AG04449 (cell line): ENCODE measurements around the gene CECR2.

Experiments
- CTCF ChIA-PET: fragments of 350-600 bp; formaldehyde crosslinking; extraction: SDS; loops from one replicate; lab custom pipeline; 2021; ENCODE audit warnings: antibody characterized with exemption; lab: Yijun Ruan, JAX
- POLR2A ChIA-PET: fragments of 400-600, 350-600 bp; formaldehyde crosslinking; extraction: SDS; loops from one replicate; lab custom pipeline; 2020; ENCODE audit warnings: antibody characterized with exemption, inconsistent platforms; lab: Yijun Ruan, JAX
- DNase-seq: peaks from one replicate; pipeline ENCODE4 v3.0.0-alpha.2; 2010; ENCODE audit warnings: low read depth, low spot score
- H3K4me3 ChIP-seq: 2 replicates; pipeline ENCODE4 v1.5.1; 2011; ENCODE audit warnings: low read depth, mild to moderate bottlenecking, control low read depth, low read length
- CTCF ChIP-seq: IDR thresholded peaks from one replicate; pipeline ENCODE4 v1.5.1; 2011; ENCODE audit warnings: mild to moderate bottlenecking, moderate library complexity, low read length, control low read depth, inconsistent platforms; ENCODE audit not compliant: insufficient read depth; ENCODE audit errors: missing control alignments

CECR2 gene

GRCh38 chr22:17580441-17581031 lies 211.3 kb downstream of the CECR2 start:
- ChIA-PET CTCF (interaction anchor here (0.9 kb wide), 1 partner anchor 9 kb away, joined by 3 read pairs; no protein-coding TSS in a partner anchor), POLR2A (no interaction called here)
- DNase-seq = no peak
- no peak for TF ChIP-seq CTCF
- H3K4me3 ChIP-seq = no peak overlapping the region

GRCh38 chr22:17581056-17581455 lies 211.8 kb downstream of the CECR2 start:
- no peak overlapping the region for H3K4me3 ChIP-seq
- ChIA-PET POLR2A (no interaction called here), CTCF (no interaction called here)
- no peak for TF ChIP-seq CTCF
- no peak for DNase-seq

DNA sequence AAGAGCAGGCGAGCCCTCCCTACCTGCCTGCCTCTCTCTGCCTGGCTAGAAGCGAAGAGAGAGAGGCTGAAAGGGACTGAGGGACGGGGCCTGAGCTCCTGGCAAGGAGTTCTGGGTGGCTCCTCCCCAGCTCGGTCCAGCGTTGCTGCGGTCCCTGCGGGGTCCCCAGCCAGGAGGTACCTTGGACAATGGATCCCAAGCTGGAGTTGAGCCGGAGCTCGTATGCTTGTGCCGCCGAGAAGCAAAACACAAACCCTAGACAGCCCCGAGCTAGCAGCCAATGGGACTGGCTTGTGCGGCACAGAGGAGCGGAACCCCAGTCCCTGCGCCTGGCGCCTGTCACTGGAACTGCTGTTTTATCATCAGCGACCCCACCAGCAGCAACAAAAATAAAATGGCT lies 212.4 kb downstream of the CECR2 start:
- POLR2A ChIA-PET = no interaction called here
- DNase-seq = no peak
- CTCF ChIA-PET = no interaction called here
- H3K4me3 ChIP-seq = no peak overlapping the region
- TF ChIP-seq CTCF = no peak

GRCh38 chr22:17583151-17583550 lies 213.9 kb downstream of the CECR2 start:
- H3K4me3 ChIP-seq = no peak overlapping the region
- ChIA-PET CTCF (no interaction called here), POLR2A (no interaction called here)
- no peak for DNase-seq
- no peak for TF ChIP-seq CTCF

DNA sequence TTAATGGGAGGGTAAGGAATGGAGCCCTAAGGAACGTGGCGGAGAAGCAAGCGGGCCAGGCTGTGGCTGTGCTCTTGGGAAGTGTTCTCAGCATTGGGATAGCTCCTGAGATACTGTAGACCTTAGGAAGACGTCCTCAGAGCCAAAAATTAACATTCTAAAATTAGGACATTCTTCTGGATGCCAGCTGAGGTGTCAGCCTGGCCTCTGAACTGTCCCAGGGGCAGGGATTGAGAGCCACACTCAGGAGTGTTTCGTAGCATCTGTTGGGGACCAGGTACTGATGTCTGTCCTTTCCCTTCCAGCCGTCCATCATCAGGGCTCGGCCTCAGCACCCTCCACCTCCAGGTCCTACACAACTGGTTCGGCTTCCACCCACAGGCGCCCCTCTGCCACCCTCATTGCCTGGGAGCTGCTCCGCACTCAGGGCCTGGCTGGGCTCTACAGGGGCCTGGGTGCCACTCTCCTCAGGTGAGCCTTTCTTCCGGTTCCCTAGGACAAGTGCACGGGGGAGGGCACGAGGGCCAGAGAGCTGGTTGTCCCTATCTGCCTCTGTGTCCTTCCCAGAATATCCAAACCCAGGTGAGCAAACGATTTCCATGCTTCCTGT lies 217.7 kb downstream of the CECR2 start:
- DNase-seq = no peak
- no peak overlapping the region for H3K4me3 ChIP-seq
- no peak for TF ChIP-seq CTCF
- ChIA-PET POLR2A (no interaction called here), CTCF (no interaction called here)

DNA sequence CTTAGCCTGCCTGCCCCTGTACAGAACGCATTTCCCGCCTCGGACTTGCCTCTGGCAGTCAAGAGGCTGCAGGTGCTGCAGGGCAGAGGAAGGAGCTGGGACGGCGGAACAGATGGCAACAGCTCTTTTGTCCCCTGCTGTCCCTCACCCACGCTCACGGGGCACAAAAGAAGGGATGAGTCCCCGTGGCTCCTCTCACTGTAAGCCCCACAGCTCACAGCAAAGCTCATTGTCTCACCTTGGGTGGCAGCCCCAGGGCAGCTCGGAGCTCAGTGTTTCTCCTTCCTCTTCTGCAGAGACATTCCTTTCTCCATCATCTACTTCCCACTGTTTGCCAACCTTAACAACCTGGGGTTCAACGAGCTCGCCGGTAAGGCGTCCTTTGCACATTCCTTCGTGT lies 218.4 kb downstream of the CECR2 start:
- ChIA-PET POLR2A (no interaction called here), CTCF (no interaction called here)
- no peak for DNase-seq
- H3K4me3 ChIP-seq = no peak overlapping the region
- TF ChIP-seq CTCF = no peak
